HCT116 (cell line): Measurements from ENCODE around the gene PDE1C. TPM values are rescaled to one million over a fixed set of nuclear protein-coding genes. Genes with fewer than 3 reads are reported as not detected.

Experiments
- ATAC-seq: fragments of 200-7000 bp; cut with Tn5 transposase; 2 replicates; pipeline ENCODE4 v1.9.1; 2020; ENCODE audit warnings: mild to moderate bottlenecking, moderate library complexity
- BruUV-seq: library from RNA; stranded (reverse); fragments of 400-500 nt; replicated peaks from 2 replicates; lab custom pipeline; 2021; lab: Mats Ljungman, UMichigan
- CTCF ChIA-PET: fragments of 300-600 bp; sonication (Branson Sonifier 250); formaldehyde crosslinking; loops from one replicate; lab custom pipeline; 2021; ENCODE audit warnings: antibody characterized with exemption; lab: Charles Lee
- POLR2A ChIA-PET: fragments of 300-600, 350-600 bp; sonication (Branson Sonifier 250); formaldehyde crosslinking; loops from one replicate; lab custom pipeline; 2021; ENCODE audit warnings: antibody characterized with exemption; lab: Charles Lee
- RAD21 ChIA-PET, 2 experiments: fragments of 300-600 bp; sonication (Branson Sonifier 250); formaldehyde crosslinking; loops; one replicate each; lab custom pipeline; 2023; ENCODE audit warnings: low total read pairs in 2 of 2; ENCODE audit not compliant: uncharacterized antibody in 2 of 2, unreplicated experiment in 2 of 2, low non-redundant PET in 1 of 2; lab: Charles Lee
- DNase-seq: peaks from one replicate; pipeline ENCODE4 v3.0.0-alpha.2; 2010; ENCODE audit warnings: low read depth, low spot score
- H2AFZ ChIP-seq: fragments of 200-600 bp; shearing (Covaris generic), sonication (generic); 2 replicates; pipeline ENCODE4 v1.6.1; 2017; ENCODE audit warnings: low read depth, mixed run types, mixed read lengths, antibody characterized with exemption, low read length; ENCODE audit not compliant: poor library complexity, severe bottlenecking
- H3K27ac ChIP-seq: 2 replicates; pipeline ENCODE4 v1.5.1; 2012; ENCODE audit warnings: low read depth, low read length
- H3K27me3 ChIP-seq: fragments of 200-600 bp; sonication (generic); 2 replicates; pipeline ENCODE4 v1.6.1; 2016; ENCODE audit warnings: mixed run types, low read length, mixed read lengths; ENCODE audit not compliant: insufficient read depth
- H3K36me3 ChIP-seq, 2 experiments: fragments of 200-500 bp in 1 of 2; fragments of 200-600 bp in 1 of 2; sonication (Bioruptor generic) in 1 of 2; sonication (generic) in 1 of 2; 2 replicates each; pipeline versions ENCODE4 v1.5.1 to v1.6.1; 2014 to 2016; ENCODE audit warnings: low read length in 2 of 2, inconsistent platforms in 1 of 2, mixed read lengths in 1 of 2, mixed run types in 1 of 2; ENCODE audit not compliant: insufficient read depth in 2 of 2, control insufficient read depth in 1 of 2
- H3K4me1 ChIP-seq, 2 experiments: fragments of 200-600 bp in 1 of 2; sonication (generic) in 1 of 2; 2 replicates each; pipeline versions ENCODE4 v1.5.1 to v1.6.1; 2012 to 2017; ENCODE audit warnings: low read length in 2 of 2, inconsistent platforms in 1 of 2, mild to moderate bottlenecking in 1 of 2, mixed read lengths in 1 of 2, mixed run types in 1 of 2, moderate library complexity in 1 of 2; ENCODE audit not compliant: insufficient read depth in 2 of 2, control insufficient read depth in 1 of 2
- H3K4me2 ChIP-seq: fragments of 200-600 bp; sonication (generic); 2 replicates; pipeline ENCODE4 v1.6.1; 2017; ENCODE audit warnings: mixed run types, low read length, mixed read lengths
- H3K4me3 ChIP-seq, 2 experiments: fragments of 200-600 bp in 1 of 2; sonication (generic) in 1 of 2; replicated peaks in 1 of 2; 2 replicates each; pipeline ENCODE4 v1.5.1; 2011 to 2016; ENCODE audit warnings: low read length in 2 of 2, control low read depth in 1 of 2, low read depth in 1 of 2, mild to moderate bottlenecking in 1 of 2, mixed read lengths in 1 of 2, mixed run types in 1 of 2
- H3K79me2 ChIP-seq: fragments of 200-600 bp; sonication (generic); 2 replicates; pipeline ENCODE4 v1.6.1; 2017; ENCODE audit warnings: mild to moderate bottlenecking, mixed run types, low read length, moderate library complexity, mixed read lengths; ENCODE audit not compliant: insufficient read depth
- H3K9ac ChIP-seq: fragments of 200-600 bp; sonication (generic); 2 replicates; pipeline ENCODE4 v1.6.1; 2016; ENCODE audit warnings: low read length, mixed read lengths
- H3K9me2 ChIP-seq: fragments of 200-600 bp; sonication (generic), shearing (Covaris generic); 2 replicates; pipeline ENCODE4 v1.6.1; 2017; ENCODE audit warnings: mixed run types, mild to moderate bottlenecking, moderate library complexity; ENCODE audit not compliant: insufficient read depth
- H3K9me3 ChIP-seq, 2 experiments: fragments of 200-500 bp in 1 of 2; fragments of 200-600 bp in 1 of 2; sonication (Bioruptor generic) in 1 of 2; sonication (generic) in 1 of 2; 2 replicates each; pipeline ENCODE4 v1.6.1; 2014 to 2017; ENCODE audit warnings: low read length in 2 of 2, mixed read lengths in 2 of 2, inconsistent platforms in 1 of 2, low read depth in 1 of 2, mild to moderate bottlenecking in 1 of 2, mixed run types in 1 of 2, moderate library complexity in 1 of 2; ENCODE audit not compliant: control insufficient read depth in 1 of 2, insufficient read depth in 1 of 2
- H4K20me1 ChIP-seq: fragments of 200-600 bp; sonication (generic), shearing (Covaris generic); 2 replicates; pipeline ENCODE4 v1.6.1; 2017; ENCODE audit warnings: mixed run types, mild to moderate bottlenecking, moderate library complexity; ENCODE audit not compliant: insufficient read depth
- CBX3 ChIP-seq: IDR thresholded peaks from 2 replicates; pipeline ENCODE4 v1.6.1; 2012; ENCODE audit warnings: low read depth
- ELF1 ChIP-seq: IDR thresholded peaks from 2 replicates; pipeline ENCODE4 v1.6.1; 2012; ENCODE audit warnings: low read depth, borderline replicate concordance
- EZH2 ChIP-seq: fragments of 200-600 bp; sonication (generic); IDR thresholded peaks from 2 replicates; pipeline ENCODE4 v1.6.1; 2017; ENCODE audit warnings: antibody characterized with exemption, mixed run types
- EZH2phosphoT487 ChIP-seq: fragments of 200-600 bp; IDR thresholded peaks from 2 replicates; pipeline ENCODE4 v1.6.1; 2018; ENCODE audit warnings: antibody characterized with exemption, borderline replicate concordance
- FOSL1 ChIP-seq: IDR thresholded peaks from 2 replicates; pipeline ENCODE4 v1.6.1; 2012; ENCODE audit warnings: low read depth
- JUND ChIP-seq: IDR thresholded peaks from 2 replicates; pipeline ENCODE4 v1.6.1; 2012
- POLR2AphosphoS5 ChIP-seq: IDR thresholded peaks from 2 replicates; pipeline ENCODE4 v1.6.1; 2011; ENCODE audit warnings: mild to moderate bottlenecking, low read depth, low read length, moderate library complexity
- SIN3A ChIP-seq: IDR thresholded peaks from 2 replicates; pipeline ENCODE4 v1.6.1; 2012; ENCODE audit warnings: low read depth
- SRF ChIP-seq: IDR thresholded peaks from 2 replicates; pipeline ENCODE4 v1.6.1; 2012; ENCODE audit warnings: low read depth
- TCF7L2 ChIP-seq: IDR thresholded peaks from 2 replicates; pipeline ENCODE4 v1.7.0; 2011; ENCODE audit warnings: borderline replicate concordance, inconsistent platforms; ENCODE audit not compliant: insufficient read depth, insufficient read length; ENCODE audit errors: extremely low read depth
- YY1 ChIP-seq: IDR thresholded peaks from 2 replicates; pipeline ENCODE4 v1.6.1; 2011; ENCODE audit warnings: low read length, low read depth, moderate library complexity, mild to moderate bottlenecking; ENCODE audit not compliant: insufficient replicate concordance; ENCODE audit errors: extremely low read depth
- intact Hi-C: fragments of 100-400 bp; cut with micrococcal nuclease; formaldehyde crosslinking; loops from 2 replicates; pipeline ENCODE4 v1.10.0; 2022
- total RNA-seq: library from RNA; stranded (reverse); gene quantifications from one replicate; pipeline ENCODE4 v1.2.1, GENCODE V29; 2021; ENCODE audit not compliant: unreplicated experiment
- TF ChIP-seq, protein P1 (sequence below), 3 experiments: fragments of 200-600 bp in 1 of 3; sonication (generic) in 1 of 3; IDR thresholded peaks in 2 of 3; conservative IDR thresholded peaks in 1 of 3; 2 replicates each; pipeline ENCODE4 v1.5.1; 2012 to 2017; ENCODE audit warnings: low read depth in 2 of 3, low read length in 2 of 3, antibody characterized with exemption in 1 of 3, borderline replicate concordance in 1 of 3, control low read depth in 1 of 3, mild to moderate bottlenecking in 1 of 3, mixed read lengths in 1 of 3, mixed run types in 1 of 3, moderate library complexity in 1 of 3; ENCODE audit not compliant: insufficient read depth in 1 of 3
- TF ChIP-seq, protein P2 (sequence below): IDR thresholded peaks from 2 replicates; pipeline ENCODE4 v1.6.1; 2012; ENCODE audit warnings: low read depth
- TF ChIP-seq, protein P3 (sequence below): IDR thresholded peaks from 2 replicates; pipeline ENCODE4 v1.6.1; 2012

The PDE1C gene
- total RNA-seq, 1 experiment from 2014 or later: 0.17 TPM

DNA sequence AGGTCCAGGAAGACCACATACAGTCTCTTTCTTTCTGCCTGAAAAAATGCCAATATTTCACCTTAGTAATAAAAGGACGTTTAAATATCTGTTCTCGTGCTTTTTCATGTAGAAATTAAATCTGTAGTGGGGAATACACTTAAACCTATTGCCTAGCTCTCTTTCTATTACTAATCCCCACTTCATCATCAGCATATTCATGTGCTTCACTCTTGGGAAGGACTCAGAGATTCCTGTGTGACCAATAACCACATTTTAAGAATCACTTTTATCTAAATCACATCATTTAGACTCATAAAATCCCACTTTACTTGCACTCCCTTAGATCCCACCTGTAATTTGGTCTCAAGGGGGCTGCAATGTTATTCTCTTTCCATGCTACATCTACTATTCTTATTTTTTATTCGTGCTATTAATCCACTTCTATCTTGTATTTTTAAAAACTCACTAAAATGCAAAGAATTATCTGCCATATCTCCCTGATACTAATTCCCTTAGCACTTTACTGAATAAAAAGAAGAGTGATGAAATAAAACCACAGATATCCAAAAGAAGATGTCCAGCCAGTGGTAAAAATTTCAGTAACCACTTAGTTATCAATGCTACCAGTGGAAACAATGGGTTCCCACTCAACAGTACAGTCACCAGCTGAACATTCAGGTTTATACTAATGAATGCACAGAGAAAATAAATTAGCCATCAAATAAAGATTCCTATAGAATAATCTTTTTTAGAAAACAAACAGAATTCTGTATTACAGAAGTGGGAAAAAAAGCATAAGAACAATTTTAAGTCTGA lies 281.1 kb downstream of the PDE1C start:
- Histone ChIP-seq H3K36me3 (no peaks in the 10 kb centered on the region), H2AFZ (no peak overlapping the region), H3K27me3 (no peaks in the 10 kb centered on the region), H3K4me2 (no peak overlapping the region), H3K4me1 (no peaks in the 10 kb centered on the region), H3K4me3 (no peak overlapping the region), H3K9ac (no peak overlapping the region), H4K20me1 (no peaks in the 10 kb centered on the region), H3K9me3 (no peaks in the 10 kb centered on the region), H3K79me2 (no peaks in the 10 kb centered on the region), H3K9me2 (no peaks in the 10 kb centered on the region), H3K27ac (no peak overlapping the region)
- intact Hi-C loops: no loop called here
- ChIA-PET RAD21 (no interaction called here), POLR2A (no interaction called here), CTCF (no interaction called here)
- no TSS peak for BruUV-seq
- TF ChIP-seq CBX3 (no peak), JUND (no peak), ELF1 (no peak), POLR2AphosphoS5 (no peak), SIN3A (no peak), EZH2phosphoT487 (no peak)
- no peak for DNase-seq
- no peak for ATAC-seq

DNA sequence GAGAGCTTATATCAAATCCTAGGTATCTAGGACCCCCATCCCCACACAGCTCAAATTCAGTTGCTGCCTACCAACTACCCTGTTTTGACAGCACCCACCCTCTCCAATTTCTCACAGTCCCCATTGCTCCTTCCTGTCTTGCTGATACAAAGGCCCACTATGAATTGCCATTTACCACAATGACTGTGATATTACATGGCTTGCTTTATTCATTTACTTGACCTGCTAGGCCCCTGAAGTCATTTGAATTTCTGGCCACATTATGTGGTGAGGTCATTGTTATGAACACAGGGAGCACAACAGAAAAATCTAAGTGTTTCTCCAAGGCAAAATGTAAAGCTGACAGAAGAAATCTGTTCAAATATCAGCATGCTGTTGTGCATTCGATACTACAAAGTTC lies 281.8 kb downstream of the PDE1C start:
- no peak for ATAC-seq
- H3K36me3 ChIP-seq: no peaks in the 10 kb centered on the region
- no peaks in the 10 kb centered on the region for H3K9me2 ChIP-seq
- H3K4me1 ChIP-seq: no peaks in the 10 kb centered on the region
- CTCF ChIA-PET: interaction anchor here (1.0 kb wide), 1 partner anchor 422 kb away, joined by 3 read pairs; no protein-coding TSS in a partner anchor
- H3K27ac ChIP-seq: no peak overlapping the region
- no peaks in the 10 kb centered on the region for H4K20me1 ChIP-seq
- no peak for DNase-seq
- no peaks in the 10 kb centered on the region for H3K27me3 ChIP-seq
- BruUV-seq: no TSS peak
- no peak overlapping the region for H2AFZ ChIP-seq
- no peaks in the 10 kb centered on the region for H3K79me2 ChIP-seq
- intact Hi-C loops: no loop called here
- POLR2A ChIA-PET: no interaction called here
- H3K4me2 ChIP-seq: no peak overlapping the region
- H3K4me3 ChIP-seq: no peak overlapping the region
- no peaks in the 10 kb centered on the region for H3K9me3 ChIP-seq
- no peak overlapping the region for H3K9ac ChIP-seq
- RAD21 ChIA-PET: no interaction called here
- no peak for TF ChIP-seq SRF
- TF ChIP-seq JUND: no peak
- TF ChIP-seq SIN3A: no peak
- no peak for TF ChIP-seq EZH2
- TF ChIP-seq, protein P1, sequence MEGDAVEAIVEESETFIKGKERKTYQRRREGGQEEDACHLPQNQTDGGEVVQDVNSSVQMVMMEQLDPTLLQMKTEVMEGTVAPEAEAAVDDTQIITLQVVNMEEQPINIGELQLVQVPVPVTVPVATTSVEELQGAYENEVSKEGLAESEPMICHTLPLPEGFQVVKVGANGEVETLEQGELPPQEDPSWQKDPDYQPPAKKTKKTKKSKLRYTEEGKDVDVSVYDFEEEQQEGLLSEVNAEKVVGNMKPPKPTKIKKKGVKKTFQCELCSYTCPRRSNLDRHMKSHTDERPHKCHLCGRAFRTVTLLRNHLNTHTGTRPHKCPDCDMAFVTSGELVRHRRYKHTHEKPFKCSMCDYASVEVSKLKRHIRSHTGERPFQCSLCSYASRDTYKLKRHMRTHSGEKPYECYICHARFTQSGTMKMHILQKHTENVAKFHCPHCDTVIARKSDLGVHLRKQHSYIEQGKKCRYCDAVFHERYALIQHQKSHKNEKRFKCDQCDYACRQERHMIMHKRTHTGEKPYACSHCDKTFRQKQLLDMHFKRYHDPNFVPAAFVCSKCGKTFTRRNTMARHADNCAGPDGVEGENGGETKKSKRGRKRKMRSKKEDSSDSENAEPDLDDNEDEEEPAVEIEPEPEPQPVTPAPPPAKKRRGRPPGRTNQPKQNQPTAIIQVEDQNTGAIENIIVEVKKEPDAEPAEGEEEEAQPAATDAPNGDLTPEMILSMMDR (IDR thresholded peaks at IDR 0.05 in 2 of 3, conservative IDR thresholded peaks at IDR 0.05 in 1 of 3; ENCODE audit: borderline replicate concordance in 1 of 3, insufficient read depth in 1 of 3, low read depth in 2 of 3, low read length in 2 of 3): no peak
- TF ChIP-seq EZH2phosphoT487: no peak
- no peak for TF ChIP-seq TCF7L2
- no peak for TF ChIP-seq FOSL1
- TF ChIP-seq, protein P2, sequence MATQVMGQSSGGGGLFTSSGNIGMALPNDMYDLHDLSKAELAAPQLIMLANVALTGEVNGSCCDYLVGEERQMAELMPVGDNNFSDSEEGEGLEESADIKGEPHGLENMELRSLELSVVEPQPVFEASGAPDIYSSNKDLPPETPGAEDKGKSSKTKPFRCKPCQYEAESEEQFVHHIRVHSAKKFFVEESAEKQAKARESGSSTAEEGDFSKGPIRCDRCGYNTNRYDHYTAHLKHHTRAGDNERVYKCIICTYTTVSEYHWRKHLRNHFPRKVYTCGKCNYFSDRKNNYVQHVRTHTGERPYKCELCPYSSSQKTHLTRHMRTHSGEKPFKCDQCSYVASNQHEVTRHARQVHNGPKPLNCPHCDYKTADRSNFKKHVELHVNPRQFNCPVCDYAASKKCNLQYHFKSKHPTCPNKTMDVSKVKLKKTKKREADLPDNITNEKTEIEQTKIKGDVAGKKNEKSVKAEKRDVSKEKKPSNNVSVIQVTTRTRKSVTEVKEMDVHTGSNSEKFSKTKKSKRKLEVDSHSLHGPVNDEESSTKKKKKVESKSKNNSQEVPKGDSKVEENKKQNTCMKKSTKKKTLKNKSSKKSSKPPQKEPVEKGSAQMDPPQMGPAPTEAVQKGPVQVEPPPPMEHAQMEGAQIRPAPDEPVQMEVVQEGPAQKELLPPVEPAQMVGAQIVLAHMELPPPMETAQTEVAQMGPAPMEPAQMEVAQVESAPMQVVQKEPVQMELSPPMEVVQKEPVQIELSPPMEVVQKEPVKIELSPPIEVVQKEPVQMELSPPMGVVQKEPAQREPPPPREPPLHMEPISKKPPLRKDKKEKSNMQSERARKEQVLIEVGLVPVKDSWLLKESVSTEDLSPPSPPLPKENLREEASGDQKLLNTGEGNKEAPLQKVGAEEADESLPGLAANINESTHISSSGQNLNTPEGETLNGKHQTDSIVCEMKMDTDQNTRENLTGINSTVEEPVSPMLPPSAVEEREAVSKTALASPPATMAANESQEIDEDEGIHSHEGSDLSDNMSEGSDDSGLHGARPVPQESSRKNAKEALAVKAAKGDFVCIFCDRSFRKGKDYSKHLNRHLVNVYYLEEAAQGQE: no peak
- TF ChIP-seq, protein P3, sequence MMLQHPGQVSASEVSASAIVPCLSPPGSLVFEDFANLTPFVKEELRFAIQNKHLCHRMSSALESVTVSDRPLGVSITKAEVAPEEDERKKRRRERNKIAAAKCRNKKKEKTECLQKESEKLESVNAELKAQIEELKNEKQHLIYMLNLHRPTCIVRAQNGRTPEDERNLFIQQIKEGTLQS: no peak
- TF ChIP-seq YY1: no peak
